Keratinocyte (primary cell): ENCODE results near the gene RPUSD3. TPM values are rescaled to one million over a fixed set of nuclear protein-coding genes. Genes with fewer than 3 reads are reported as not detected.

Experiments used
- DNase-seq: peaks from one replicate; pipeline ENCODE4 v3.0.0-alpha.2; 2011; ENCODE audit warnings: low read depth, missing footprints, low spot score
- FAIRE-seq: peaks from 2 replicates; lab custom pipeline; 2011; peaks lifted over from hg19 to GRCh38; lab: Jason Lieb, UNC
- H2AFZ ChIP-seq: 2 replicates; pipeline ENCODE4 v1.6.0; 2012; ENCODE audit warnings: low read length, control low read depth, inconsistent platforms; ENCODE audit not compliant: control insufficient read depth
- H3K27ac ChIP-seq: 2 replicates; pipeline ENCODE4 v1.5.1; 2011; ENCODE audit warnings: low read length; ENCODE audit not compliant: control insufficient read depth, insufficient read depth
- H3K27me3 ChIP-seq: 3 replicates; pipeline ENCODE4 v1.6.0; 2011; ENCODE audit warnings: low read length; ENCODE audit not compliant: control insufficient read depth, insufficient read depth; ENCODE audit errors: extremely low read depth
- H3K36me3 ChIP-seq, 2 experiments: 2 replicates in 1 of 2; 3 replicates in 1 of 2; pipeline ENCODE4 v1.5.1; 2011; ENCODE audit warnings: low read length in 2 of 2, mild to moderate bottlenecking in 1 of 2; ENCODE audit not compliant: control insufficient read depth in 2 of 2, insufficient read depth in 2 of 2; ENCODE audit errors: extremely low read depth in 1 of 2
- H3K4me1 ChIP-seq: 3 replicates; pipeline ENCODE4 v1.5.1; 2011; ENCODE audit warnings: low read length; ENCODE audit not compliant: control insufficient read depth, insufficient read depth; ENCODE audit errors: extremely low read depth
- H3K4me2 ChIP-seq: 3 replicates; pipeline ENCODE4 v1.6.0; 2011; ENCODE audit warnings: low read depth, low read length; ENCODE audit not compliant: control insufficient read depth, insufficient read depth; ENCODE audit errors: extremely low read depth
- H3K4me3 ChIP-seq, 3 experiments: fragments of 200-600 bp in 1 of 3; sonication (generic) in 1 of 3; 2 replicates in 2 of 3; 3 replicates in 1 of 3; pipeline ENCODE4 v1.5.1; 2011 to 2016; ENCODE audit warnings: low read length in 3 of 3, mild to moderate bottlenecking in 3 of 3, control low read depth in 2 of 3, inconsistent platforms in 1 of 3, low read depth in 1 of 3, mixed read lengths in 1 of 3, mixed run types in 1 of 3, moderate library complexity in 1 of 3; ENCODE audit not compliant: control insufficient read depth in 2 of 3, insufficient read depth in 2 of 3; ENCODE audit errors: extremely low read depth in 1 of 3
- H3K79me2 ChIP-seq: 2 replicates; pipeline ENCODE4 v1.6.0; 2012; ENCODE audit warnings: low read length; ENCODE audit not compliant: control insufficient read depth, insufficient read depth
- H3K9ac ChIP-seq: 3 replicates; pipeline ENCODE4 v1.6.0; 2011; ENCODE audit warnings: low read length; ENCODE audit not compliant: control insufficient read depth, insufficient read depth; ENCODE audit errors: extremely low read depth
- H3K9me1 ChIP-seq: 3 replicates; pipeline ENCODE4 v1.6.0; 2011; ENCODE audit warnings: low read length; ENCODE audit not compliant: control insufficient read depth, insufficient read depth; ENCODE audit errors: extremely low read depth
- H3K9me3 ChIP-seq: 2 replicates; pipeline ENCODE4 v1.5.1; 2012; ENCODE audit warnings: low read depth, low read length; ENCODE audit not compliant: control insufficient read depth
- H4K20me1 ChIP-seq: 3 replicates; pipeline ENCODE4 v1.6.0; 2011; ENCODE audit warnings: low read length; ENCODE audit not compliant: control insufficient read depth, insufficient read depth; ENCODE audit errors: extremely low read depth
- EZH2 ChIP-seq: IDR thresholded peaks from one replicate; pipeline ENCODE4 v1.6.1; 2012; ENCODE audit warnings: inconsistent platforms, mild to moderate bottlenecking, low read length, moderate library complexity
- dilution Hi-C: fragments of 300-500 bp; cut with MboI; formaldehyde crosslinking; loops from one replicate; pipeline ENCODE4 v1.7.0; 2020; ENCODE audit warnings: low sequenced_read_pairs; ENCODE audit not compliant: extremely low pct_ligation_motif_present
- polyA plus RNA-seq, 5 experiments: library from polyadenylated mRNA; depleted of rRNA in 3 of 5; stranded (reverse) in 3 of 5; stranded (forward) in 1 of 5; unstranded in 1 of 5; fragments of >200 nt; gene quantifications; 1 replicate in 1 of 5; 2 replicates in 3 of 5; 3 replicates in 1 of 5; pipeline versions ENCODE4 v1.2.1 to v1.2.3, GENCODE V29; 2011 to 2012; ENCODE audit warnings: missing spikeins in 2 of 5, low read depth in 1 of 5, low replicate concordance in 1 of 5
- TF ChIP-seq, protein P1 (sequence below), 3 experiments: IDR thresholded peaks in 1 of 3; conservative IDR thresholded peaks in 1 of 3; optimal IDR thresholded peaks in 1 of 3; 2 replicates in 2 of 3; 3 replicates in 1 of 3; pipeline versions ENCODE3 to v1.5.1; 2011; ENCODE audit warnings: low read length in 3 of 3, mild to moderate bottlenecking in 3 of 3, moderate library complexity in 2 of 3, control low read depth in 1 of 3, inconsistent platforms in 1 of 3; ENCODE audit not compliant: insufficient read depth in 2 of 3; ENCODE audit errors: extremely low read depth in 1 of 3

Gene RPUSD3
- polyA plus RNA-seq, 1 donor (not counting 4 experiments of a cell fraction or from before 2014, with no cell fraction given) = 31.5 TPM

DNA sequence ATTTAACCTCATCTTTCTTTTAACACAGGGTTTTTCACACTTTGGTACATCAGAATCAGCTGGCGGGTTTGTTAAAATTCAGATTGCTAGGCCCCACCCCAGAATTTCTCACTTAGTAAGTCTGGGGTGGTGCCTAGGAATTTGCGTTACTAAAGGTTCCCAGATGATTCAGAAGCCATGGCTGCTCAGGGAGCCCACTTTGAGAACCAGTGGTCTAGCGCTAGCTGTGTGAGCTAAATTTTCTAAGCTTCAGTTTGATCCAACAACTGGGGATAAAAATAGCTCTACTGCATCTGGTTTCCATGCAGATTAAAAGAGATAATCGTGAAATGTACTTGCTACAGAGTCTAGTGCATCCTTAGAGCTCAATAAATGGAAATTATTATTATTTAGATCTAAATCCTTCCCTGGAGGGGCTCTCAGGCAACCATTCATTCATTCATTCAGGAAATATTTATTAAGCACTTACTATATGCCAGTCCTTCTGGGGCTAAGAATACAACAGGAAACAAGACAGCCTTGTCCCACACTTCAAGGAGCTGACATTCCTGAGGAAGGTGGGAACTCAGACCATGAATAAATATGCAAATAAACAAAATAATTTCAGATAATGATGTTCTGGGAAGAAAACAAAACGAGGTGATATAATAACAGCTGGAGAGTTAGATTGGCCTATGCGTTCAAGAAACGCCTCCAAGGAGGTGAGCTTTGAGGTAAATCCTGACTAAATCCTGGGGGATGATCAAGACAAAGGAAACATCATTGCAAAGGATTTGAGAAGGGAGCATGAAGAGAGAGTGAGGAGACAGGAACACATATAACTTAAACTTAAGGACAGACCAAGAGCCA is 40.1 kb upstream of the RPUSD3 start:
- Histone ChIP-seq H3K79me2 (no peaks in the 10 kb centered on the region), H3K9ac (peak overlapping the region; percentile 31), H3K9me1 (no peaks in the 10 kb centered on the region), H3K27me3 (no peaks in the 10 kb centered on the region), H3K4me3 (peak overlapping the region in 2 of 3 experiments; percentile 2 to 3), H3K27ac (peak overlapping the region; percentile 84), H3K9me3 (no peaks in the 10 kb centered on the region), H2AFZ (peak overlapping the region; percentile 15), H3K4me2 (peak overlapping the region; percentile 75), H4K20me1 (no peaks in the 10 kb centered on the region), H3K4me1 (peaks cover 21% of the 10 kb centered on the region), H3K36me3 (no peaks in the 10 kb centered on the region)
- TF ChIP-seq, protein P1, sequence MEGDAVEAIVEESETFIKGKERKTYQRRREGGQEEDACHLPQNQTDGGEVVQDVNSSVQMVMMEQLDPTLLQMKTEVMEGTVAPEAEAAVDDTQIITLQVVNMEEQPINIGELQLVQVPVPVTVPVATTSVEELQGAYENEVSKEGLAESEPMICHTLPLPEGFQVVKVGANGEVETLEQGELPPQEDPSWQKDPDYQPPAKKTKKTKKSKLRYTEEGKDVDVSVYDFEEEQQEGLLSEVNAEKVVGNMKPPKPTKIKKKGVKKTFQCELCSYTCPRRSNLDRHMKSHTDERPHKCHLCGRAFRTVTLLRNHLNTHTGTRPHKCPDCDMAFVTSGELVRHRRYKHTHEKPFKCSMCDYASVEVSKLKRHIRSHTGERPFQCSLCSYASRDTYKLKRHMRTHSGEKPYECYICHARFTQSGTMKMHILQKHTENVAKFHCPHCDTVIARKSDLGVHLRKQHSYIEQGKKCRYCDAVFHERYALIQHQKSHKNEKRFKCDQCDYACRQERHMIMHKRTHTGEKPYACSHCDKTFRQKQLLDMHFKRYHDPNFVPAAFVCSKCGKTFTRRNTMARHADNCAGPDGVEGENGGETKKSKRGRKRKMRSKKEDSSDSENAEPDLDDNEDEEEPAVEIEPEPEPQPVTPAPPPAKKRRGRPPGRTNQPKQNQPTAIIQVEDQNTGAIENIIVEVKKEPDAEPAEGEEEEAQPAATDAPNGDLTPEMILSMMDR (optimal IDR thresholded peaks at IDR 0.05 in 1 of 3, IDR thresholded peaks at IDR 0.05 in 1 of 3, conservative IDR thresholded peaks at IDR 0.05 in 1 of 3; ENCODE audit: extremely low read depth in 1 of 3, insufficient read depth in 2 of 3, low read length in 3 of 3) = no peak
- TF ChIP-seq EZH2 = no peak
- DNase-seq = no peak
- dilution Hi-C loops = no loop called here
- no peak for FAIRE-seq

DNA sequence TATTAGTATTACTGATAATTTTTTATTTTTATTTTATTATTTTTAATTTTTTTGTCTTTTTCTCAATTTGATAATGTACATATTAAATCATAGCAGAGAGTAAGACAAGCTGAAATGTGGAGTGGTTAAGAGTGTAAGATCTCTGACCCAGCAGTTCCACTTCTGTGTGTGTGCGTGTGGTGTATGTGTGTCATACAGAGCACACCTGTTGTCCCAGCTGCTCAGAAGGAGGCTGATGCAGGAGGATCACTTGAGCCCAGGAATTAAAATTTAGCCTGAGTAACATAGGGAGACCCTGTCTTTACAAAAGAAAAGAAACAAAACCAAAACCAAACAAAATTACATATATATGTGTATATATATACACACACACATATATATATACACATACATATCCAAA is 37.6 kb upstream of the RPUSD3 start:
- no peak overlapping the region for H3K4me2 ChIP-seq
- dilution Hi-C loops = no loop called here

More for the DNA sequence above, 37.6 kb upstream of the RPUSD3 start:
- H3K27me3 ChIP-seq = no peaks in the 10 kb centered on the region
- no peak for DNase-seq
- H3K9me3 ChIP-seq = no peaks in the 10 kb centered on the region
- H4K20me1 ChIP-seq = no peaks in the 10 kb centered on the region
- H3K4me1 ChIP-seq = peaks cover 21% of the 10 kb centered on the region
- no peak for FAIRE-seq
- no peaks in the 10 kb centered on the region for H3K9me1 ChIP-seq
- no peaks in the 10 kb centered on the region for H3K79me2 ChIP-seq
- no peak overlapping the region for H3K9ac ChIP-seq
- H3K4me3 ChIP-seq = no peak overlapping the region
- no peak overlapping the region for H3K27ac ChIP-seq
- TF ChIP-seq, protein P1 (optimal IDR thresholded peaks at IDR 0.05 in 1 of 3, IDR thresholded peaks at IDR 0.05 in 1 of 3, conservative IDR thresholded peaks at IDR 0.05 in 1 of 3; ENCODE audit: extremely low read depth in 1 of 3, insufficient read depth in 2 of 3, low read length in 3 of 3) = no peak
- TF ChIP-seq EZH2 = no peak
- no peak overlapping the region for H2AFZ ChIP-seq
- no peaks in the 10 kb centered on the region for H3K36me3 ChIP-seq
